ENCODE data around the gene IGFALS.

The IGFALS gene

DNA sequence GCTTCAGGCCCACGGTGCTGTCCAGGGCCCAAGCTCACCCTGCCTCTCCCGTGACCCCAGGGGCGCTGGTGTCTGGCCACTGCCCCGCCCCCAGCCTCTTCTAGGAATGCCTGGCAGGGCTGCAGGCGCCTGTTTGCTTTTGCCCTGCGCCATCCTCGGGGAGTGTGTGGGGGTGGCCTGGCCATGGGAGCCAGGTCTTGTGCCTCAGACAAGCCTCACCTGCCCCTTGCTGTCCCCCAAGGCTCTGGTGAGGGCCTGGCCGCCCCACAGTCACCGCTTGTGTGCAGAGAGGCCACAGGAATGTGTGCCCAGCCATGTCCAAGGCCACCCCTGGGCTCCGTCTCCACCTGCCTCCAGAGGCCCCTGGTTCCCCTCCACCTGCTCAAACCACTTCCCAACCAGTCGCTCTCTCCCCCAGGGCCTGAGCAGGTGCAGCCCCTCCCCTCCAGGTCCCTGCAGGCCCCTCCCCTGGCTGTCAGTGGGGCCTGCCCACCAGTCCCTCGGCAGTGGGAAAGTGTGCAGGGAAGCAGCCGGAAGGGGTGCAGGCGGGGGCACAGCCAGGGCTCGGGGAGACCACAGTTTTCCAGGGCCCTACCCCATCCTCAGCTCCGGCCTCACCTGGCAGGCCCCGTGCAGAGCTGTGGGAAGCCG lies 841 bp upstream of the IGFALS start:
- H3K9me3 Mint-ChIP-seq: peaks cover 10% of the 10 kb centered on the region
- H3K27ac Mint-ChIP-seq: peak overlapping the region in 1 of 3 experiments; percentile 23
- no peaks in the 10 kb centered on the region for H3K4me1 Mint-ChIP-seq
- TF ChIP-seq, protein P1, sequence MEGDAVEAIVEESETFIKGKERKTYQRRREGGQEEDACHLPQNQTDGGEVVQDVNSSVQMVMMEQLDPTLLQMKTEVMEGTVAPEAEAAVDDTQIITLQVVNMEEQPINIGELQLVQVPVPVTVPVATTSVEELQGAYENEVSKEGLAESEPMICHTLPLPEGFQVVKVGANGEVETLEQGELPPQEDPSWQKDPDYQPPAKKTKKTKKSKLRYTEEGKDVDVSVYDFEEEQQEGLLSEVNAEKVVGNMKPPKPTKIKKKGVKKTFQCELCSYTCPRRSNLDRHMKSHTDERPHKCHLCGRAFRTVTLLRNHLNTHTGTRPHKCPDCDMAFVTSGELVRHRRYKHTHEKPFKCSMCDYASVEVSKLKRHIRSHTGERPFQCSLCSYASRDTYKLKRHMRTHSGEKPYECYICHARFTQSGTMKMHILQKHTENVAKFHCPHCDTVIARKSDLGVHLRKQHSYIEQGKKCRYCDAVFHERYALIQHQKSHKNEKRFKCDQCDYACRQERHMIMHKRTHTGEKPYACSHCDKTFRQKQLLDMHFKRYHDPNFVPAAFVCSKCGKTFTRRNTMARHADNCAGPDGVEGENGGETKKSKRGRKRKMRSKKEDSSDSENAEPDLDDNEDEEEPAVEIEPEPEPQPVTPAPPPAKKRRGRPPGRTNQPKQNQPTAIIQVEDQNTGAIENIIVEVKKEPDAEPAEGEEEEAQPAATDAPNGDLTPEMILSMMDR (IDR thresholded peaks at IDR 0.05; ENCODE audit: unreplicated experiment in 3 of 3): no peak
- peaks cover 11% of the 10 kb centered on the region for H3K36me3 Mint-ChIP-seq (ENCODE audit: low read depth)
- H3K27me3 Mint-ChIP-seq (ENCODE audit: low read depth): no peaks in the 10 kb centered on the region
- no peak overlapping the region for H3K4me3 Mint-ChIP-seq

DNA sequence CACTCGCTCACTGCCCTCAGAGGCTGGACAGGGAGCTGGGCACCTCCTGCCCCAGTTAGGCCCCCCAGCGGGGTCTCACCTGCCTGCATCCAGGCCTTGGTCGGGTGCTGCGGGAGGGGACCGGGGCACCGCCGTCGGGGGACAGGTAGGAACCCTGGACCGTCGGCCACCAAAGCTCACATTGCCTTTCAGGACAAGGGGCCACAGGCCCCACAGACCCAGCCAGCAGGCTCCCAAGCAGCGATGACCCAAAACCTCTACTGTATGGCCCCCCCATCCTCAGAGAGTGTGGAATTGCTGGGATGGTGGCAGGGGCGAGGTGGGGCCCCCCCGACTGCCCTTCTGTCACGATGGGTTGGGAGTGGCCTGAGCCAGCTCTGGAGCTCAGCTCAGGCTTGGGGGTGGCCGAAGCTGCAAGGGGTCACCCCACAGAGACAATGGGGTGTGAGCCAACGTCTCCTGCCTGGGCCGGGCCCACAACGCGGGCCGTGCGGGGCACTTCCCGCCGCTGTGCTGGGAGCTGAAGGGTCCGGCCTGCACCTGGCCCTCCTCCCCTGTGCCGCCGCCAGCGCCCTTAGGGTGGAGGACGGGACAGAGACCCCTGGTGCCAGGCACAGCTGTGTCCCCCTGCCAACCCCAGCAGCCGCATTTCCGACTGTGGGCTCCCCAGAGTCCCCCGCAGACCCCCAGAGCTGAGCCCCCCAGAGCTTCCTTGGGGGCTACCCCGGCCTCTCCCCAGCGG lies 498 bp downstream of the IGFALS start:
- Mint-ChIP-seq H3K27ac (no peak overlapping the region), H3K36me3 (ENCODE audit: low read depth) (peaks cover 11% of the 10 kb centered on the region), H3K27me3 (ENCODE audit: low read depth) (no peaks in the 10 kb centered on the region), H3K4me3 (no peak overlapping the region), H3K9me3 (peaks cover 6% of the 10 kb centered on the region), H3K4me1 (no peaks in the 10 kb centered on the region)
- TF ChIP-seq, protein P1 (IDR thresholded peaks at IDR 0.05; ENCODE audit: unreplicated experiment in 3 of 3): no peak

- Mint-ChIP-seq H3K9me3 (peaks cover 2% of the 10 kb centered on the region), H3K4me3 (no peak overlapping the region), H3K27me3 (ENCODE audit: low read depth) (no peaks in the 10 kb centered on the region)
These were observed 1.3 kb downstream of the IGFALS start for GRCh38 chr16:1791943-1792812.

DNA sequence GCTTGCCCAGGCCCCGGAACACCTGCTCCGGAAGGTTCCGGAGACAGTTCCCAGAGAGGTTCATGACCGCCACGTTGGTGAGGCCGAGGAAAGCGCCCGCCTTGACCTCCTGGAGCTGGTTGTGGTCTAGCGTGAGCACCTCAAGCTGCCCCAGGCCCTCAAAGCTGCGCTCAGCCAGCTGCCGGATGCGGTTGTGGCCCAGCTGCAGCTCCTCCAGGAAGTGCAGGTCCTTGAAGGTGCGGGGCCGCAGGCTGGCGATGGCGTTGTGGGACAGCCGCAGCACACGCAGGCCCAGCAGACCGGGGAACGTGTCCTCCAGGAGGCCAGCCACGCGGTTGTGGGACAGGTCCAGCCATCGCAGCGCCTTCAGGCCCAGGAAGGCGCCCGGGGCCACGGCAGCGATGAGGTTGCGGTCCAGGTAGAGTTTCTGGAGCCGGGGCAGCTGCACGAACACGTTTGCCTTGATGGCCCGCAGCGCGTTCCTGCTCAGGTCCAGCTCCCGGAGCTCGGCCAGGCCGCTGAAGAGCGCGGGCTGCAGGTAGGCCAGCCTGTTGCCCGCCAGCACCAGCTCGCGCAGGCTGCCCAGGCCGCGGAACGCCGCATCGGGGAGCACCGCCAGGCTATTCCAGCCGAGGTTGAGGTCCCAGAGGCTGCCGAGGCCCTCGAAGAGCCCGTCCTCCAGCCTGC lies 2.1 kb downstream of the IGFALS start:
- Mint-ChIP-seq H3K4me1 (no peaks in the 10 kb centered on the region), H3K9me3 (no peaks in the 10 kb centered on the region), H3K27ac (no peak overlapping the region), H3K27me3 (ENCODE audit: low read depth) (no peaks in the 10 kb centered on the region), H3K4me3 (no peak overlapping the region), H3K36me3 (ENCODE audit: low read depth) (peaks cover 5% of the 10 kb centered on the region)
- TF ChIP-seq, protein P1 (IDR thresholded peaks at IDR 0.05; ENCODE audit: unreplicated experiment in 3 of 3): no peak

More at GRCh38 chr16:1791943-1792812, 1.3 kb downstream of the IGFALS start:
- Mint-ChIP-seq H3K36me3 (ENCODE audit: low read depth) (peaks cover 9% of the 10 kb centered on the region), H3K27ac (no peak overlapping the region), H3K4me1 (no peaks in the 10 kb centered on the region)
- TF ChIP-seq, protein P1 (IDR thresholded peaks at IDR 0.05; ENCODE audit: unreplicated experiment in 3 of 3): no peak

- Mint-ChIP-seq H3K36me3 (ENCODE audit: low read depth) (peaks cover 5% of the 10 kb centered on the region), H3K9me3 (no peaks in the 10 kb centered on the region), H3K27me3 (ENCODE audit: low read depth) (no peaks in the 10 kb centered on the region), H3K4me1 (no peaks in the 10 kb centered on the region), H3K27ac (no peak overlapping the region), H3K4me3 (no peak overlapping the region)
- TF ChIP-seq, protein P1 (IDR thresholded peaks at IDR 0.05; ENCODE audit: unreplicated experiment in 3 of 3): no peak
These were observed 2.8 kb downstream of the IGFALS start for GRCh38 chr16:1790611-1791255.
